Astrocyte (in vitro differentiated cells and primary cell): Measurements from ENCODE around the gene ME1.

Experiments used
- EZH2 ChIP-seq: IDR thresholded peaks from 2 replicates; pipeline ENCODE4 v1.6.1; 2012; ENCODE audit warnings: mild to moderate bottlenecking, low read length, inconsistent platforms; ENCODE audit not compliant: insufficient read depth
- TF ChIP-seq, protein P1 (sequence below): IDR thresholded peaks from 2 replicates; pipeline ENCODE4 v1.5.1; 2011; ENCODE audit warnings: low read depth, mild to moderate bottlenecking, inconsistent platforms, low read length, moderate library complexity; ENCODE audit not compliant: insufficient read depth

DNA sequence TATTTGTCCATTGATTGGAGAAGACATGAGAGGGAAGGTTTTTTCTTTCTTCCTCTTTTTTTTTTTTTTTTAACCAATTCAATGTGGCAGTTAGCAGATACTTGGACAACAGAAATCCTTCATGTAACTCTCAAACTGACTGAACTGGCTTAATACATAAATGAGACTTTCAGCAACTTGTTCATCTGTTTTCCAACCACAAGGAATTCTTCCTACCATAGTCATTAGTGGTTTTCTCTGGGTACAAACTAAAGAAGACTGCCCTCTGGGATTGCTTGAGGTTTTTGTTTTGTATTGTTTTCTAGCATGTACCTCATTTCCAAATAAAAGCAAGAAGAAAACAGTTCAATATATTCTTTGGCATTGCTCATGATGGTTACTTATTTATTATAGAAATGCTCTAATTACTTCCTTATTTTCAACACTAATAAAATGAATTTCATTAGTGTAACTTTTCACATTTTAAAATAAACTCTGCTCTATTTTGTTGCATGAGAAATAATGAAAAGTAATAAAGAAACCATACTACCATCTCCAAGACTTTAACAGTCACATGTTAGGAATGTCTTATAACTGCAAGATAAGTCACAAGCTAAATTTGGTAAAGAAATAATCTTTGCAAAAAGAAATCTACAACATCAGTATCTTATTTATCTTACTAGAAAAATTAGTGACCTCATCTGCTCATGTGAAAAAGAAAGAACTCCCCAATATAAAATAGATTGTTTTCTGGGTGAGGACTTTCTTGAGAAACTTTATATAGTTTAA, 52.0 kb downstream of the ME1 start:
- TF ChIP-seq, protein P1, sequence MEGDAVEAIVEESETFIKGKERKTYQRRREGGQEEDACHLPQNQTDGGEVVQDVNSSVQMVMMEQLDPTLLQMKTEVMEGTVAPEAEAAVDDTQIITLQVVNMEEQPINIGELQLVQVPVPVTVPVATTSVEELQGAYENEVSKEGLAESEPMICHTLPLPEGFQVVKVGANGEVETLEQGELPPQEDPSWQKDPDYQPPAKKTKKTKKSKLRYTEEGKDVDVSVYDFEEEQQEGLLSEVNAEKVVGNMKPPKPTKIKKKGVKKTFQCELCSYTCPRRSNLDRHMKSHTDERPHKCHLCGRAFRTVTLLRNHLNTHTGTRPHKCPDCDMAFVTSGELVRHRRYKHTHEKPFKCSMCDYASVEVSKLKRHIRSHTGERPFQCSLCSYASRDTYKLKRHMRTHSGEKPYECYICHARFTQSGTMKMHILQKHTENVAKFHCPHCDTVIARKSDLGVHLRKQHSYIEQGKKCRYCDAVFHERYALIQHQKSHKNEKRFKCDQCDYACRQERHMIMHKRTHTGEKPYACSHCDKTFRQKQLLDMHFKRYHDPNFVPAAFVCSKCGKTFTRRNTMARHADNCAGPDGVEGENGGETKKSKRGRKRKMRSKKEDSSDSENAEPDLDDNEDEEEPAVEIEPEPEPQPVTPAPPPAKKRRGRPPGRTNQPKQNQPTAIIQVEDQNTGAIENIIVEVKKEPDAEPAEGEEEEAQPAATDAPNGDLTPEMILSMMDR, result no peak
- TF ChIP-seq EZH2, result no peak
